Caco-2 (cell line): ENCODE results near the gene TTC31. TPM values are rescaled to one million over a fixed set of nuclear protein-coding genes. Genes with fewer than 3 reads are reported as not detected.

Experiments
- BruUV-seq: library from RNA; stranded (reverse); fragments of 400-500 nt; replicated peaks from 2 replicates; lab custom pipeline; 2021; lab: Mats Ljungman, UMichigan
- CTCF ChIA-PET: fragments of 300-600 bp; sonication (Branson Sonifier 250); formaldehyde crosslinking; loops from one replicate; lab custom pipeline; 2022; ENCODE audit warnings: antibody characterized with exemption; lab: Charles Lee
- POLR2A ChIA-PET: fragments of 300-600 bp; sonication (Branson Sonifier 250); formaldehyde crosslinking; loops from one replicate; lab custom pipeline; 2022; ENCODE audit warnings: antibody characterized with exemption; lab: Charles Lee
- DNase-seq, 2 experiments: peaks; one replicate each; pipeline versions ENCODE4 v3.0.0 to v3.0.0-alpha.2; 2020 to 2022
- H3K27me3 ChIP-seq: replicated peaks from 2 replicates; pipeline ENCODE4 v1.6.0; 2011; ENCODE audit warnings: low read length; ENCODE audit not compliant: control insufficient read depth, insufficient read depth
- H3K36me3 ChIP-seq: 2 replicates; pipeline ENCODE4 v1.5.1; 2011; ENCODE audit warnings: low read length; ENCODE audit not compliant: control insufficient read depth, insufficient read depth
- H3K4me1 ChIP-seq: fragments of 250-450 bp; sonication (Bioruptor Pico); 2 replicates; pipeline ENCODE4 v1.5.1; 2020; ENCODE audit warnings: mild to moderate bottlenecking
- H3K4me3 ChIP-seq: 2 replicates; pipeline ENCODE4 v1.5.1; 2011; ENCODE audit warnings: low read depth, mild to moderate bottlenecking, control low read depth, low read length
- H3K9me3 ChIP-seq: fragments of 250-450 bp; sonication (Bioruptor Pico); 2 replicates; pipeline ENCODE4 v1.5.1; 2020; ENCODE audit warnings: mild to moderate bottlenecking, moderate library complexity
- H3K27ac Mint-ChIP-seq: one replicate; pipeline ENCODE4 v1.8.0; 2022; ENCODE audit warnings: mixed read lengths; ENCODE audit not compliant: unreplicated experiment
- H3K27me3 Mint-ChIP-seq: one replicate; pipeline ENCODE4 v1.8.0; 2022; ENCODE audit warnings: mixed read lengths; ENCODE audit not compliant: insufficient read depth, unreplicated experiment
- H3K36me3 Mint-ChIP-seq: one replicate; pipeline ENCODE4 v1.8.0; 2022; ENCODE audit warnings: mild to moderate bottlenecking, mixed read lengths; ENCODE audit not compliant: insufficient read depth, unreplicated experiment
- H3K4me1 Mint-ChIP-seq: one replicate; pipeline ENCODE4 v1.8.0; 2022; ENCODE audit warnings: low read depth, mixed read lengths; ENCODE audit not compliant: unreplicated experiment
- H3K4me3 Mint-ChIP-seq: one replicate; pipeline ENCODE4 v1.8.0; 2022; ENCODE audit warnings: mild to moderate bottlenecking, moderate library complexity, mixed read lengths; ENCODE audit not compliant: unreplicated experiment
- H3K9me3 Mint-ChIP-seq: one replicate; pipeline ENCODE4 v1.8.0; 2022; ENCODE audit warnings: mixed read lengths; ENCODE audit not compliant: unreplicated experiment
- CTCF ChIP-seq, 2 experiments: fragments of 200-600 bp in 1 of 2; IDR thresholded peaks; 1 replicate in 1 of 2; 2 replicates in 1 of 2; pipeline versions ENCODE4 v1.5.1 to v1.8.0; 2011 to 2022; ENCODE audit warnings: antibody characterized with exemption in 1 of 2, control low read depth in 1 of 2, inconsistent platforms in 1 of 2, low read depth in 1 of 2, low read length in 1 of 2, mild to moderate bottlenecking in 1 of 2, moderate library complexity in 1 of 2; ENCODE audit not compliant: insufficient read depth in 1 of 2, severe bottlenecking in 1 of 2, unreplicated experiment in 1 of 2
- intact Hi-C: fragments of 100-400 bp; cut with micrococcal nuclease; formaldehyde crosslinking; loops from one replicate; pipeline ENCODE4 v1.10.0; 2022; ENCODE audit not compliant: unreplicated experiment
- total RNA-seq: library from RNA; stranded (reverse); gene quantifications from 2 replicates; pipeline ENCODE4 v1.2.3, GENCODE V29; 2022

The TTC31 gene
- total RNA-seq, 1 experiment from 2014 or later: 32.4 TPM

GRCh38 chr2:74536166-74536950 lies 53.5 kb downstream of the TTC31 start:
- H3K9me3 ChIP-seq: no peaks in the 10 kb centered on the region
- no peaks in the 10 kb centered on the region for H3K36me3 ChIP-seq
- POLR2A ChIA-PET: no interaction called here
- intact Hi-C loops: no loop called here
- H3K27me3 Mint-ChIP-seq: no peaks in the 10 kb centered on the region
- H3K4me3 ChIP-seq: no peak overlapping the region
- no peak for TF ChIP-seq CTCF (IDR thresholded peaks at IDR 0.05; ENCODE audit: insufficient read depth in 1 of 2, low read depth in 1 of 2, low read length in 1 of 2, severe bottlenecking in 1 of 2, unreplicated experiment in 1 of 2)
- DNase-seq: no peak
- no TSS peak for BruUV-seq
- peaks cover 3% of the 10 kb centered on the region for H3K4me1 Mint-ChIP-seq
- H3K27me3 ChIP-seq: no peaks in the 10 kb centered on the region
- no peak overlapping the region for H3K27ac Mint-ChIP-seq
- H3K4me1 ChIP-seq: no peaks in the 10 kb centered on the region; the same call in 1 of the 2 replicates
- H3K36me3 Mint-ChIP-seq: peaks cover 4% of the 10 kb centered on the region
- CTCF ChIA-PET: no interaction called here
- no peaks in the 10 kb centered on the region for H3K9me3 Mint-ChIP-seq
- no peak overlapping the region for H3K4me3 Mint-ChIP-seq

GRCh38 chr2:74537140-74537539 lies 54.3 kb downstream of the TTC31 start:
- ChIA-PET CTCF (no interaction called here), POLR2A (no interaction called here)
- Histone ChIP-seq H3K36me3 (no peaks in the 10 kb centered on the region), H3K9me3 (no peaks in the 10 kb centered on the region), H3K4me3 (no peak overlapping the region), H3K4me1 (no peaks in the 10 kb centered on the region; the same call in 1 of the 2 replicates), H3K27me3 (no peaks in the 10 kb centered on the region)
- no peak overlapping the region for H3K27ac Mint-ChIP-seq
- intact Hi-C loops: no loop called here
- H3K36me3 Mint-ChIP-seq: no peaks in the 10 kb centered on the region
- H3K4me1 Mint-ChIP-seq: no peaks in the 10 kb centered on the region
- DNase-seq: no peak
- H3K9me3 Mint-ChIP-seq: no peaks in the 10 kb centered on the region
- BruUV-seq: no TSS peak
- TF ChIP-seq CTCF (IDR thresholded peaks at IDR 0.05; ENCODE audit: insufficient read depth in 1 of 2, low read depth in 1 of 2, low read length in 1 of 2, severe bottlenecking in 1 of 2, unreplicated experiment in 1 of 2): no peak
- no peaks in the 10 kb centered on the region for H3K27me3 Mint-ChIP-seq
- no peak overlapping the region for H3K4me3 Mint-ChIP-seq

GRCh38 chr2:74538881-74539339 lies 56.0 kb downstream of the TTC31 start:
- H3K4me3 ChIP-seq: no peak overlapping the region
- Mint-ChIP-seq H3K36me3 (no peaks in the 10 kb centered on the region), H3K9me3 (no peaks in the 10 kb centered on the region), H3K27me3 (no peaks in the 10 kb centered on the region), H3K4me1 (no peaks in the 10 kb centered on the region), H3K4me3 (no peak overlapping the region), H3K27ac (no peak overlapping the region)
- DNase-seq: no peak
- CTCF ChIA-PET: interaction anchor here (0.6 to 1.0 kb wide), 2 partner anchors 36 to 82 kb away, joined by 3 to 9 read pairs; no protein-coding TSS in a partner anchor
- H3K4me1 ChIP-seq: no peaks in the 10 kb centered on the region; the same call in 1 of the 2 replicates
- BruUV-seq: no TSS peak
- H3K27me3 ChIP-seq: no peaks in the 10 kb centered on the region
- intact Hi-C loops: no loop called here
- POLR2A ChIA-PET: interaction anchor here (0.9 to 1.1 kb wide), 2 partner anchors 8 to 10 kb away, joined by 3 read pairs; no protein-coding TSS in a partner anchor
- no peaks in the 10 kb centered on the region for H3K36me3 ChIP-seq
- no peaks in the 10 kb centered on the region for H3K9me3 ChIP-seq
- TF ChIP-seq CTCF (IDR thresholded peaks at IDR 0.05; ENCODE audit: insufficient read depth in 1 of 2, low read depth in 1 of 2, low read length in 1 of 2, severe bottlenecking in 1 of 2, unreplicated experiment in 1 of 2): no peak
